ENCODE results near the gene ICAM4. TPM values are rescaled to one million over a fixed set of nuclear protein-coding genes. Genes with fewer than 3 reads are reported as not detected.

Gene ICAM4
- total RNA-seq, 1 donor from 2014 or later = not detected

DNA sequence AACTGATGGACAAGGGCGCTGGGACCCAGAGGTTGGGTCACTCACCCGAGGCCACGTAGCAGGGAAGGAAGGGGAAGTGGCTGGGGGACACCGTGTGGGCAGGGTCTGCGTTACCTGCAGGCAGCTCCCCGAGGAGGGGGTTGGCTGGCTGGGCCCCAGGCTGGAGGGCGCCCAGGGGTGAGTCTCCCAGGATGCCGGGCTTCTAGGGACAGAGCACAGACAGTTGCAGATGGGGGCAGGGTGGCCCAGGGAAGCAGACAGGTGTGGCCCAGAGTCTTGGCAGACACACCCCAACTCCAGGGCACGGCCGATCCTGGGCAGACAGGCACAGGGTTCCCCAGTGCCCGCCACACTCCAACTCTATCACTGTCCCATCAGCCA lies 34.7 kb downstream of the ICAM4 start:
- Mint-ChIP-seq H3K27me3 (ENCODE audit: unreplicated experiment) (no peaks in the 10 kb centered on the region), H3K36me3 (ENCODE audit: unreplicated experiment) (peaks cover 14% of the 10 kb centered on the region)

DNA sequence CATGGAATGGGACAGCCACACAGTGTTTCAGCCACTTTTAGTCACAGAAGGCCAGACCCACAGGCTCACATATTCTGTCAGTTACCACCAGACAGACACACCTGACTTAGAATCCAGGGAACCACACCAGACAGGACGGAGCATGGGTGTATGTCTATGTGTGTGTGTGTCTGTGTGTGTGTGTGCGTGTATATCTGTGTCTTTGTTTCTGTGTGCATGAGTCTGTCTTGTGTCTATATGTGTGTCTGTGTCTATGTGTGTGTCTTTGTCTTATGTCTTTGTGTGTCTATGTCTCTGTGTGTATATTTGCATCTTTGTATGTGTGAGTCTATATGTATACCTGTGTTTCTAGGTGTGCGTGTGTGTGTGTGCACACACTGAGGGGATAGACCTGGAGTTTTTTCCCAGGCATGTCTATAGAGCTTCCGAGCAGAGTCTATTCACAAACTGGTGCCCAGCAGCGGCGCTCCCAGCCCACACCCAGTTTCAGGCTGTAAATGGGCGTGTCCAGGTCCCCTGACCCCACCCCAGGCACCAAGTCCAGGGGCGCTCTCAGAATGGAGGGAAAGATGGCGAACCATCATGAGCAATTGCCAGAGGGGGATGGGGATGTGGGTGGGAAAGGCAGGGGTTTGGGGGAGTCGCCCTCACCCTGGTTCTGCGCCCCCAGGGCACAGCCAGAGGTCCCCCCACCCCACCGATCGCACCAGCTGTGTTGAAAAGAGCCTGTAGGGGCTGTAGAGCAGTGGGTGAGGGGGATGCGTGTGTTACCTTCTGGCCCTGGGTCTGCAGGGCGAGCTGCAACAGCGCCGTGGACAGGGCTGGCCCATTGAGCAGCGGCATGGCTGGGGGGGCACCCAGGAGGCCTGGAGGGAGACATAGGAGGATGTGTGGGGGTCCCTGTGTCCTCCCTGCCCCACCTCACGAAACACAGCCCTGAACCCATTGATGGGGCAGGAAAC lies 35.4 kb downstream of the ICAM4 start:
- H3K4me1 Mint-ChIP-seq (ENCODE audit: unreplicated experiment) = no peaks in the 10 kb centered on the region
- no peak overlapping the region for H3K27ac Mint-ChIP-seq (ENCODE audit: unreplicated experiment)
- TF ChIP-seq, protein P1, sequence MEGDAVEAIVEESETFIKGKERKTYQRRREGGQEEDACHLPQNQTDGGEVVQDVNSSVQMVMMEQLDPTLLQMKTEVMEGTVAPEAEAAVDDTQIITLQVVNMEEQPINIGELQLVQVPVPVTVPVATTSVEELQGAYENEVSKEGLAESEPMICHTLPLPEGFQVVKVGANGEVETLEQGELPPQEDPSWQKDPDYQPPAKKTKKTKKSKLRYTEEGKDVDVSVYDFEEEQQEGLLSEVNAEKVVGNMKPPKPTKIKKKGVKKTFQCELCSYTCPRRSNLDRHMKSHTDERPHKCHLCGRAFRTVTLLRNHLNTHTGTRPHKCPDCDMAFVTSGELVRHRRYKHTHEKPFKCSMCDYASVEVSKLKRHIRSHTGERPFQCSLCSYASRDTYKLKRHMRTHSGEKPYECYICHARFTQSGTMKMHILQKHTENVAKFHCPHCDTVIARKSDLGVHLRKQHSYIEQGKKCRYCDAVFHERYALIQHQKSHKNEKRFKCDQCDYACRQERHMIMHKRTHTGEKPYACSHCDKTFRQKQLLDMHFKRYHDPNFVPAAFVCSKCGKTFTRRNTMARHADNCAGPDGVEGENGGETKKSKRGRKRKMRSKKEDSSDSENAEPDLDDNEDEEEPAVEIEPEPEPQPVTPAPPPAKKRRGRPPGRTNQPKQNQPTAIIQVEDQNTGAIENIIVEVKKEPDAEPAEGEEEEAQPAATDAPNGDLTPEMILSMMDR (IDR thresholded peaks at IDR 0.05) = no peak
- no peaks in the 10 kb centered on the region for H3K27me3 Mint-ChIP-seq (ENCODE audit: unreplicated experiment)
- no peaks in the 10 kb centered on the region for H3K9me3 Mint-ChIP-seq (ENCODE audit: unreplicated experiment)
- no peak for DNase-seq (ENCODE audit: extremely low spot score, unreplicated experiment)
- peaks cover 14% of the 10 kb centered on the region for H3K36me3 Mint-ChIP-seq (ENCODE audit: unreplicated experiment)
- H3K4me3 Mint-ChIP-seq (ENCODE audit: unreplicated experiment) = no peak overlapping the region

More for the DNA sequence above, 34.7 kb downstream of the ICAM4 start:
- Mint-ChIP-seq H3K27ac (ENCODE audit: unreplicated experiment) (no peak overlapping the region), H3K9me3 (ENCODE audit: unreplicated experiment) (no peaks in the 10 kb centered on the region), H3K4me1 (ENCODE audit: unreplicated experiment) (no peaks in the 10 kb centered on the region), H3K4me3 (ENCODE audit: unreplicated experiment) (no peak overlapping the region)
- TF ChIP-seq, protein P1 (IDR thresholded peaks at IDR 0.05) = no peak
- DNase-seq (ENCODE audit: extremely low spot score, unreplicated experiment) = no peak

DNA sequence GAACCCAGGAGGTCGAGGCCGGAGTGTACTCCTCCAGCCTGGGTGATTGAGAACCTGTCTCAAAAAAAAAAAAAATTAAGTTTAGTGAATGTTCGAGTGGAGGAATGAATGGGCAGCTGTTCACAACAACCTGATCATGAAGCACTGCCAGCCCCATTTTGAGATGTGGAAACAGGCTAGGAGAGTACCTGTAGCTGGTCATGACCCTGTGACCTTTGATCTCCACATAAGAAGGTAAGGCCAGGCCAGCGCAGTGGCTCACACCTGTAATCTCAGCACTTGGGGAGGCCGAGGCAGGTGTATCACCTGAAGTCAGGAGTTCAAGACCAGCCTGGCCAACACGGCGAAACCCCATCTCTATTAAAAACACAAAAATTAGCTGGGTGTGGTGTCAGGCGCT lies 39.0 kb downstream of the ICAM4 start:
- Mint-ChIP-seq H3K4me3 (ENCODE audit: unreplicated experiment) (no peak overlapping the region), H3K27ac (ENCODE audit: unreplicated experiment) (no peak overlapping the region), H3K36me3 (ENCODE audit: unreplicated experiment) (peaks cover 17% of the 10 kb centered on the region), H3K9me3 (ENCODE audit: unreplicated experiment) (no peaks in the 10 kb centered on the region), H3K27me3 (ENCODE audit: unreplicated experiment) (no peaks in the 10 kb centered on the region), H3K4me1 (ENCODE audit: unreplicated experiment) (no peaks in the 10 kb centered on the region)
- DNase-seq (ENCODE audit: extremely low spot score, unreplicated experiment) = no peak
- TF ChIP-seq, protein P1 (IDR thresholded peaks at IDR 0.05) = no peak

DNA sequence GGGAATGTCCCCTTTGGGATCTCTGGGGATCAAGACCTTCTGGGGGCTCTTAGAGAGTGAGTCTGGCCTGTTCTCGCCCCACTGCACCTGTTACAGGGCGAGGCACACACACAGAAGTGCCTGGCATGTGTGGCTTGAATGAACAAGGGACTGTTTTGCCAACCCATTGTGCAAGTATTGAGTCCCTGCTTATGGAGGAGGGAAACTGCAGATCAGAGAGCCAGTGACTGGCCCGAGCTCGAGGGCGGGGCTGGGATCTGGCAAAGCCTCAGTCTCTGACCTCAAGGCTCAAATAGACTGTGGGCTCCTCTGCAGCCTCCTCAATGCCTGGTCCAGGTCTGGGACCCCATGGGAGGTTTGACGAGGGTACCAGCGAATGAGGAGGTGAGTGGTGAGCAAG lies 41.0 kb downstream of the ICAM4 start:
- peaks cover 10% of the 10 kb centered on the region for H3K4me1 Mint-ChIP-seq (ENCODE audit: unreplicated experiment)
- H3K36me3 Mint-ChIP-seq (ENCODE audit: unreplicated experiment) = peaks cover 14% of the 10 kb centered on the region
- no peaks in the 10 kb centered on the region for H3K9me3 Mint-ChIP-seq (ENCODE audit: unreplicated experiment)
- TF ChIP-seq, protein P1 (IDR thresholded peaks at IDR 0.05) = no peak
- no peaks in the 10 kb centered on the region for H3K27me3 Mint-ChIP-seq (ENCODE audit: unreplicated experiment)
- no peak overlapping the region for H3K27ac Mint-ChIP-seq (ENCODE audit: unreplicated experiment)
- H3K4me3 Mint-ChIP-seq (ENCODE audit: unreplicated experiment) = no peak overlapping the region
- no peak for DNase-seq (ENCODE audit: extremely low spot score, unreplicated experiment)
